ENCODE data around the gene METAP1.
"Not testable (repeated sequence)": the region's sequence is repeated elsewhere in the genome, so short reads cannot be mapped to it uniquely, and the experiment has no call there.

The METAP1 gene

GRCh38 chr4:99102634-99103033 lies 107.1 kb downstream of the METAP1 start:
- no peak for DNase-seq

DNA sequence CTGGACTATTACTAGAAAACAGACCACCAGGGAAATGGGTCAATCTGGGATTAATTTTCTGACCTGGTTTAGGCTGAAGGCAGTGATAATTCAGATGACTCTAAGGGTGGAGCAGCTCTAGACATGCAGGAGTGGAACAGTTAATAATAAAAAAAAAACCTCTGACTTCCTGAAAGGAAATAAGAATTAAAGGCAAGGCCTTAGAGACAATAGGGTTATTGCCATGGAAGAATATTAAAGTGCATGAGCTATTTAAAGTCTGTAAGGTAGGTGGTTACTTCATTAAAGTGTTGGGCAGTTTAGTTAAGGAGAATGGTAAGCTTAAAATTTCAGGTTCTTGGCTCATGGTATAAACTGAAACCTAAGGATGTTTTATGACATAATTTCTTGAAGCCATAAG lies 107.6 kb downstream of the METAP1 start:
- DNase-seq = no peak

DNA sequence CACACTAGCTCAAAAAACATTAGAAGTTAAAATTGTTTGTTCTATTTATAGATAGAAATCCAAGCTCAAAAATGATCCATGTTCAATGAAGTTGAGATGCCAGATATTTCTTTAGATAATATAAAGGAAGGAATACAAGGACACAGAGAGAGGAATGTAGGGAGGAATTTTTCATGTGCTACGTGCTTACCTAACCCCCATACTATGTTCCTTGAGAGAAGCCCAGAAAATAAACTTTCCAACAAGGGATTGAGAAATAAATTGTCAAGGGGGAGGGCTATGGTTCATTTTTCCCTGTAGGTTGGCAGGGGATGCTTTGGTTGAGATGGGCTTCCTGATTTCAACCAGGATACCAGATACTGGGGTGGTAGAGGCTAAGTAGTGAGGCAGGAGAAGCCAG lies 108.6 kb downstream of the METAP1 start:
- DNase-seq = no peak

DNA sequence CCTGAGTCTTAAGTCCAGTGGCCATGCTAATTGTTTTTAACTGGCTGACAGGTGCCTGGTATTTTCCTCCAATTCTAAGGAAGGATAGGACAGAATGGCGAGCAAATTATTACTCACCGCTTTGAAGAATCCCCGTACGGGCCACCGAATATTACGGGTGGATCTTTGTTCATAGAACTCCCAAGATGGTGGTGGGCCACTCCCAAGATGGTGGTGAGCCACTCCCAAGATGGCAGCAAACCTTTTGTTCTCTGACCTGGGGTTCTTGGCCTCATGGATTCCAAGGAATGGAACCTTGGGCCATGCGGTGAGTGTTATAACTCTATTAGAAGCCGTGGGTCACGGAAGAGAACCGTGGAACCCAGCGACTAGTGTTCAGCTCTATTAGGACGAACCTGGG lies 113.8 kb downstream of the METAP1 start:
- not testable (repeated sequence) for DNase-seq

Measured in AML-193 (cell line).